ENCODE results near the gene KRTAP25-1.

The KRTAP25-1 gene

DNA sequence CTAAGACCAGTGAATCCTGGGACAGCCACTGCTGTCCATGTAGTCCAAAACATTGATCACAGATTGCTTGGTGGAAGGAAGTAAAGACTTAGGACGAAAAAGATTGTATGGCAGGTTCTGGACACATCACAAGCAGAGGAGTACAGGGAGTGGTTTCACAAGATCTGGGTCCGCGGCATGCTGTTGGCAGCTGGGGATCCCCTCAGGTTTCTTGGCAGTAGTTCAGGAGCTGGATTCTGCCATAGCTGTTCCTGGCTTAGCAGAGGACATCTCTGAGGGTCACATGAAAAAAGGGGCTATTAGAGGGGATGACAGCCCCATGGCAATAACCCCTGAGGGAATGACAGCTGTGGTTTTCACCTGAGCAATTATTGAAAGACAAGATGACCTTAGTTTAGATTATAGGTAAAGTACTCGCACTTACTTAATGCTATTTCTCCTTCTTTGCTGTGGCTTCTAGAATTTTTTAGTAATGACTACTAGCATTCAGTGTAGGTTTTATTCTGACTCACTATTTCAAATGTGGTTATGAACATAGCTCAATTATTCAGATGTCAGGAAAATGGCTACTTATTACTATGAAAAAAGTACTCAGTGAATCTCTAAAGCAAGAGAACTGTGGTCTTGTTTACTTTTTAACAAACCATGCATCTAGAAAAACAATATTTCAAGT, 40.0 kb upstream of the KRTAP25-1 start:
- DNase-seq (ENCODE audit: low read depth) = no peak
- H3K4me3 ChIP-seq (ENCODE audit: low read depth, low read length) = no peak overlapping the region
- TF ChIP-seq, protein P1, sequence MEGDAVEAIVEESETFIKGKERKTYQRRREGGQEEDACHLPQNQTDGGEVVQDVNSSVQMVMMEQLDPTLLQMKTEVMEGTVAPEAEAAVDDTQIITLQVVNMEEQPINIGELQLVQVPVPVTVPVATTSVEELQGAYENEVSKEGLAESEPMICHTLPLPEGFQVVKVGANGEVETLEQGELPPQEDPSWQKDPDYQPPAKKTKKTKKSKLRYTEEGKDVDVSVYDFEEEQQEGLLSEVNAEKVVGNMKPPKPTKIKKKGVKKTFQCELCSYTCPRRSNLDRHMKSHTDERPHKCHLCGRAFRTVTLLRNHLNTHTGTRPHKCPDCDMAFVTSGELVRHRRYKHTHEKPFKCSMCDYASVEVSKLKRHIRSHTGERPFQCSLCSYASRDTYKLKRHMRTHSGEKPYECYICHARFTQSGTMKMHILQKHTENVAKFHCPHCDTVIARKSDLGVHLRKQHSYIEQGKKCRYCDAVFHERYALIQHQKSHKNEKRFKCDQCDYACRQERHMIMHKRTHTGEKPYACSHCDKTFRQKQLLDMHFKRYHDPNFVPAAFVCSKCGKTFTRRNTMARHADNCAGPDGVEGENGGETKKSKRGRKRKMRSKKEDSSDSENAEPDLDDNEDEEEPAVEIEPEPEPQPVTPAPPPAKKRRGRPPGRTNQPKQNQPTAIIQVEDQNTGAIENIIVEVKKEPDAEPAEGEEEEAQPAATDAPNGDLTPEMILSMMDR (IDR thresholded peaks at IDR 0.05; ENCODE audit: insufficient read depth, low read depth, low read length, missing control alignments) = no peak

DNA sequence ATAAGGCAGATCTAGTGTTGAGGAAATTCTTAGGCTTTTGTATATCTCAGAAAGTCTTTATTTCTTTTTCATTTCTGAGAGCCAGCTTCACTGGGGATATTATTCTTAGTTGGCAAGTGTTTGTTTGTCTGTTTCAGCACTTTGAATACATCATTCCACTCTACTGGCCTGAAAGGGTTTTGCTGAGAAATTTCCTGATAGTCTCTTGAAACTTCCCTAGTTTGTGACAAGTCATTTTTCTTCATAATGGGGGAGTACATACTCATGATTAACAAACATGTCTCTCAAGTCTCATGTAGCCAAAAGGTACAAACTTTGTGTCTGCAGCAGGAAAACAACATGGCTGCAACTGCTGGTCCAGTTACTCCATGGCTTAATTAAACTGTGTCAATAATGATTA, 37.1 kb upstream of the KRTAP25-1 start:
- TF ChIP-seq, protein P1 (IDR thresholded peaks at IDR 0.05; ENCODE audit: insufficient read depth, low read depth, low read length, missing control alignments) = no peak
- no peak overlapping the region for H3K4me3 ChIP-seq (ENCODE audit: low read depth, low read length)
- DNase-seq (ENCODE audit: low read depth) = no peak

DNA sequence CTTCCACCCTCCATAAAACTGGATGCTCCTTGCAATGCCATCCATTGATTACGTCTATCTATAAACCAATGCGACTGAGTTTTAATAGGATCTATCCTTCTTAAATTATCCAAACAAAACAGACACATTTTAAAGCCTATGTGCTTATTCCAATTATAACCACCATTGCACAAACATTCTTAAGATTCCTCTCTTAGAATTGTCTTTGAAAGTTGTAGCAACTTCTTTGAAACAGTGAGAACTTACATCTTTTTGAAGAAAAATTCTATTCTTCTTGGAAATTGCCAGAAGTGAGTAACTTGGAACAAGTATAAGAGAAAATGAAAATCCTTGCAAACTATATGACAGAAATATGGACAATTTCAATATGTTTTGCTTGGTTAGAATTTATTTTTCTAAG, 30.9 kb upstream of the KRTAP25-1 start, which contains the start of gene KRTAP26-1:
Gene KRTAP26-1 (minus strand): TSS at position 101 of the 400 bp plus-strand sequence. CDS start 280 bp downstream, outside the sequence.
- no peak within 1 kb of the TSS for H3K4me3 ChIP-seq (ENCODE audit: low read depth, low read length)
- DNase-seq (ENCODE audit: low read depth) = no peak
- TF ChIP-seq, protein P1 (IDR thresholded peaks at IDR 0.05; ENCODE audit: insufficient read depth, low read depth, low read length, missing control alignments) = no peak

DNA sequence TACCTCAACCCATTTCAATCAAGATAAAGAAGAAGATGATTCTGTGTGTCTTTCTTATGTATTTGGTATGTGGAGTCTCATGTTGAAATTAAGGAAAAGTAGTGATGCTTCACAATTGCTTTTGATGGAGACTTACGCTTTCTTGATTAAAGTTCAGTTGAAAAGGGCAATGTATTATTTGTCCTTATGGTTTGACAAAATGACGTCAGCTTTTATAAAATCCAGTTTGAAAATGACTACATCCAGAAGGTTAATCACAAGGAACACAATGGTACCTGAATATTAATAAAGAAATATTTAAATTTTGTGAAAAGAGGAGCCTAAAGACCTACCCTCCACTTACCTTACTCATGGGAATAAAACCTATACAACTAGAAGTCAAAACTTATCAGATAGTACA, 26.4 kb upstream of the KRTAP25-1 start:
- no peak for DNase-seq (ENCODE audit: low read depth)
- H3K4me3 ChIP-seq (ENCODE audit: low read depth, low read length) = no peak overlapping the region
- TF ChIP-seq, protein P1 (IDR thresholded peaks at IDR 0.05; ENCODE audit: insufficient read depth, low read depth, low read length, missing control alignments) = no peak

DNA sequence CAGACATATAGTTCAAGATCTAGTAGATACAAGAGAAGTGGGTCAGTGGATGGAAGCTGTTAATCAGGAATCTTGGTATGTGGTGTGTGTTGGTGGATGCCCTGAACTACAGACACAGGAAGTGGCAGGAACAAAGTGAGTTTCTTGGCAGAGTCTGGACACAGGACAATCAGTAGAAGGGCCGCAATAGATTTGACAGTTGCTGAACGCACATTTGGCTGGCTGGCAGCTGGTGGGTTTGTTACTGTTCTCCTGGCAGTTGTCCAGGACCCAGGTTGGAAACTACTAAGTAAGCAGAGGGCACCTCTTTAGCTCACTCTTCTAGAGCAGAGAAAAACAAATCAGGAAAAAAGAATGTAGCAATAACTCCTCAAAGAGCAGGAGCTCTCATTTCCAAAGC, 17.6 kb upstream of the KRTAP25-1 start:
- no peak overlapping the region for H3K4me3 ChIP-seq (ENCODE audit: low read depth, low read length)
- TF ChIP-seq, protein P1 (IDR thresholded peaks at IDR 0.05; ENCODE audit: insufficient read depth, low read depth, low read length, missing control alignments) = no peak
- DNase-seq (ENCODE audit: low read depth) = no peak

DNA sequence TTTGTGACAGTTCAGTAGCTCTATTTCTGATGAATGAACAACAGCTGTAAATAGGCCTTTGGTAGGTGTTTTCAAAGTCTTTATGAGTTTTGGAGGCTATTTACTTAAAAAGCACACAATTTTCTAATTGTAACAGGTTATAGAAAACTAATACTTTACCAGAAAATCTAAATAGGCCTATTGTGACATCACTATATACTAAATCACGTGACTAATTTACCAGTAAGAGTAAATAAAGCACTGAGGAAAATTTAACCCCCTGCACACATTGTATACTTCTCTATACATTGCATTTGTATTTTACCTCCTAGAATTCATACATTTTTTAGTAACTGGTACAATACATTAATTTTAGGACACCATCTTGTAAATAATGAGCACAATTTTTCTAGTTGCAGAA, 15.8 kb upstream of the KRTAP25-1 start:
- TF ChIP-seq, protein P1 (IDR thresholded peaks at IDR 0.05; ENCODE audit: insufficient read depth, low read depth, low read length, missing control alignments) = no peak
- H3K4me3 ChIP-seq (ENCODE audit: low read depth, low read length) = no peak overlapping the region
- DNase-seq (ENCODE audit: low read depth) = no peak

DNA sequence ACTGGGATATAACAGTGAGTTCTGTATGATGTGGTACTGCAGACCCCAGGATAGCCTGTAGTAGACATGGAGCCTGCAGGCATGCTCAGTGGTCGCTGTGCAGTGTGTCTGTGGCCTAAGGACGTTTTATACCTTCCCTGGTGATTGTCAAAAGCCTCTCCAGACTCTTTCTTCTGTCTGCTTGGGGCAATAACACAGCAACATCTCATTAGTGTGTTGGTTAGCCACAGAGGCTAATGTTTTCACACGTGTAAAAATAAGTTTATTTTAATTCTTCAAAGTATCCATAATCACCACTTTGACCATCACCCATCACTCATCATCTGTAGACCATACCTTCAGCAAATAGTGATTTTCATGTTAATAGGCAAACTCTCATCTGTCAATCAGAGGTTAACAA, 6.5 kb downstream of the KRTAP25-1 start, which contains the start of gene KRTAP24-1:
Gene KRTAP24-1 (minus strand): TSS at position 101 of the 400 bp plus-strand sequence. CDS start 18 bp downstream, at position 83.
- H3K4me3 ChIP-seq (ENCODE audit: low read depth, low read length) = no peak within 1 kb of the TSS
- no peak for DNase-seq (ENCODE audit: low read depth)
- TF ChIP-seq, protein P1 (IDR thresholded peaks at IDR 0.05; ENCODE audit: insufficient read depth, low read depth, low read length, missing control alignments) = no peak

All from GM12865 (cell line).